Caki2 (cell line): ENCODE measurements around the gene HOTAIR. TPM values are rescaled to one million over a fixed set of nuclear protein-coding genes. Genes with fewer than 3 reads are reported as not detected.

Experiments
- DNase-seq: peaks from one replicate; pipeline ENCODE4 v3.0.0-alpha.2; 2015; ENCODE audit warnings: low read depth
- in situ Hi-C: cut with HindIII; loops from 2 replicates; pipeline ENCODE4 v1.10.0; 2016; ENCODE audit warnings: low sequenced_read_pairs, low pct_unique_long_range_greater_than_20kb, mixed read lengths
- total RNA-seq: library from RNA; depleted of rRNA; stranded (reverse); fragments of >200 nt; shearing (Covaris generic); gene quantifications from 2 replicates; pipeline ENCODE4 v1.2.3, GENCODE V29; 2014; ENCODE audit warnings: low replicate concordance

Gene HOTAIR
- total RNA-seq, 1 experiment from 2014 or later, result not detected

- no peak for DNase-seq
- in situ Hi-C loops, result no loop called here
Observed at GRCh38 chr12:53956251-53956887, 18.4 kb downstream of the HOTAIR start.

DNA sequence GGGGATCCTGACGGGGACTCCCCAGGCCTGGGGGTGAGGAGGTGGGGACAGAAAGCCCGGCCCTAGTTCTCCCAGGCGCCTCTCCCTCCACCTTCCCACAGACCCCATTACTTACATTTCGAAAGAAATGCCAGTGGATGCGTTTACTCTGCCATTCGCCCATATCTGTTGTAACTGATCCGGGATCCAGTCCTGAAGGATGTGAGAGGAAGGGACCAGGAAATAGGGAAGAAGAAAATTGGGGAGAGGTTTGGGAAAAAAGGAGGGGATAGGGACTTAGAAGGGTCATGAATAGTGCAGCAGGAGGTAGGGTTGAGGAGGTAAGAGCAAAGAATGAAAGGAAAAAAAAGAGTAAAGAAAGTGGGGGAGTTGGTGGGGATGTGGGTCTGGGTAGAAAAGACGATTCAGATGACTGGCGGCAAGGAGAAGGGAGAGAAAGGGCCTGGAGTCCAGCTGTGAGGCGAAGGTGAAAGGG lies 18.9 kb downstream of the HOTAIR start:
- no peak for DNase-seq
- in situ Hi-C loops, result no loop called here

GRCh38 chr12:53955036-53955775 lies 19.5 kb downstream of the HOTAIR start:
- no peak for DNase-seq
- in situ Hi-C loops, result no loop called here

- no peak for DNase-seq
- in situ Hi-C loops, result no loop called here
Observed at GRCh38 chr12:53954694-53955035, 20.1 kb downstream of the HOTAIR start, which contains the start of gene HOXC12. Gene HOXC12, plus strand, starts transcription at chr12:53954903. Its CDS starts 27 bp downstream, at chr12:53954930.

- DNase-seq, result no peak
- in situ Hi-C loops, result no loop called here
Observed at GRCh38 chr12:53953831-53954693, 20.7 kb downstream of the HOTAIR start.

GRCh38 chr12:53952871-53953734 lies 21.7 kb downstream of the HOTAIR start:
- no peak for DNase-seq
- in situ Hi-C loops, result no loop called here

DNA sequence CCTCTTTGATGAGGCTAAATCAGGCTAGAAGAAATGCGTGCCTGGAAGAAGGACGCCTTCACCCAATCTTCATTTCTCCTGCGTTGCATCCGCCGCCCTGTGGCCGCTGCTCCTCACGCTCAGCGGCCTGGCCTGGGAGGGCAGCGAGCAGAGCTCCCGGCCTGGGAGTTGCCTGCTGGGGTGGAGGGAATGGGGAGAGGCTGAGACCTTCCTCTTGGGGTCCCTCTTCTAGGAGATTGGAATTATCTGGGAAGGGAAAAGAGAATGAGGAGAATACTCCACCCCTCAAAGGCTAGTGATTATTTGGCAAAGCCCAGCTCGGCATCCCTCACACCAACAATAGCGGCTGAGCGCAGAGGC lies 22.4 kb downstream of the HOTAIR start:
- in situ Hi-C loops, result no loop called here
- no peak for DNase-seq

DNA sequence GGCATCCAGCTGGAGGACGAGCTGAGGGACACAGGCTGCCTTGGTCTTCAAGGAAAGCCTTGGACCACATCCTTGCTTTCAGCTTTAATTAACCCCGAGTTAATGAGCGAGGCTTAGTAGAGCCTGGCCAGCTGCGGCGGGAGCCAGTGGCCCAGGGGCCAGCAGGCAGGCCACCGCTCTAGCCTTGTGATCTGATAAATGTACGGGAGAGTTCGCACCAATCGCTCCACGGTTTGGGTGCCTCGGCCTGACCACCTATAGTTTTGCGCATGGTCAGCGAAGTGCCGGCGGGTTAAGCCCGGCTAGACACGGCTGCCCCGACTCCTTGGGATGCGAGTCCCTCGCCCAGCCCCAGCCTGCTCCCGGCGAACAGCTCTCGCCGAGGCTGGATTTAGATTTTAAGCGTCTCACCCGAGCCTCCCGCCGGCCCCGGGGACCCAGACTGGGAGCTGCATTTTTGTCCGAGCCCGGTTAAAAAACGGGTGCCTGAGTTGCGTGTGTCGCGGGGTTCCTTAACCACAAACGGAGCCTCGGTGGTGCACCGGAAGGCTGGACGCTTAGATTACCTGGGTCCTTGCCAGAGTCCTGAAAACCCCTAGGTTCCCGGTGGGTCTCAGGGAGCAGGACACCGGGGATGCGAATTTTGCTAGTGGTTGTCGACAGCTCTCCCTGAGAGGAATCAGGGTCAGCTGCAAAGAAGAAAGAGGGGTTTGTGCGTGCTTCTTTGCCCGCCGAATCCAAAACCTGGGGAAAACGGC lies 23.0 kb downstream of the HOTAIR start:
- no peak for DNase-seq
- in situ Hi-C loops, result no loop called here

- no peak for DNase-seq
- in situ Hi-C loops, result no loop called here
Observed at GRCh38 chr12:53950789-53951576, 23.8 kb downstream of the HOTAIR start.

- in situ Hi-C loops, result no loop called here
- no peak for DNase-seq
Observed at GRCh38 chr12:53950437-53950773, 24.3 kb downstream of the HOTAIR start.

DNA sequence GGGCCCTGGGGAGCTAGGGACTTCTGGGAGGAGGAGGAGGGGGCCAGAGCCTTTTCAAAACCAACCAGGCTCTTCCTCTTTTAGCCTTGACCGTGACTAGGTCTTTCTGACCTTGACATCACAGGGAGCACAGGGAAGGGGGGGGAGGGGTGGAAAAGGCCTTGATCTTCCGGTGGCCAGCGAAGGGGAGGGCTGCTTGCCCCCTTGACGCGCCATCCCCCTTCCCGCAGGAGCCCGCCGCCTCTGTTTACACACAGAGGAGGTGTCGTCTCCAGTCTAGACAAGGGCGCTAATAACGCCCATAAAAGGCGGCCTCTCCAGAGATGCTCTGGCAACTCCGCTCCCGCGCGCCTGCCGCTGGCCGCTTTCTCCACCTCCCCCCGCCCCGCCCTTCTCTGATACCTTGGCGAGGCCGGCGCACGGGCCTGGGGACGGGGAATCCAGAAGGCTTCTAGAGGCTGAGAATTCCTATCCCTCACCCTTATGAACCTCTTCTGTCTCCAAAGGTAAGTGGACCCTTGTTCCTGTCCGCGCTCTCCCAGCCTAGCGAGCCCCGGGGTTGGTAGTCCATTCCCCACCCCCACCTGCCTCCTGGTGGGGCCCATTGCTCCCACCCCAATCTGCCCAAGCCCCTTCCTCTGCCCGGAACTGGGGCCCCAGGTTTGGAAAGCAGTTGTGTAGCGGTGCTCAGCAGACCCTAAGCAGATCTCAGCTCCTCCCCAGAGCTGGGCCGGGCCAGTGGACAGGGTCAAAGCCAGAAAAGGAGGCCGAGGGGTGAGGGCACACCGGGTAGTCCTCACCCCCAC lies 24.9 kb downstream of the HOTAIR start:
- in situ Hi-C loops, result no loop called here
- DNase-seq, result no peak

- DNase-seq, result no peak
- in situ Hi-C loops, result no loop called here
Observed at GRCh38 chr12:53948650-53949593, 25.8 kb downstream of the HOTAIR start.

DNA sequence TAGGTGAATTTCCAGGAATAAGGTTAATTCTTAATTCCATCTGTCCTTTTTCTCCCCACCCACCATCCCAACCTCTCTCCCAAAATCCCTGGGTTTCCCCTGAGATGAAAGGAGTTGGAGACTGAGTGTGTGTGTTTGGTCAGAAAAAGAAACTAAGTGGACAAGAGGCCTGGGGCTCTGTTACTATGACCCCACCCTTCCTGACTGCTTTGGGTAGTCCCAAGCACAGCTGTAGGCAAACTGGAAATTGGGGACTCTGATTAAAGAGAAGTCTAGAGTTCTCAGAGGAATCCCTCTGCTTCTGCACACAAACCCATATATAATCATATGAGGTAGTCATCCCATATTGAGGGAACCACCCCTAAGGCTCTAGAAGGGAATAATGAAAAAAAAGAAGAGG lies 27.0 kb downstream of the HOTAIR start:
- no peak for DNase-seq
- in situ Hi-C loops, result no loop called here

DNA sequence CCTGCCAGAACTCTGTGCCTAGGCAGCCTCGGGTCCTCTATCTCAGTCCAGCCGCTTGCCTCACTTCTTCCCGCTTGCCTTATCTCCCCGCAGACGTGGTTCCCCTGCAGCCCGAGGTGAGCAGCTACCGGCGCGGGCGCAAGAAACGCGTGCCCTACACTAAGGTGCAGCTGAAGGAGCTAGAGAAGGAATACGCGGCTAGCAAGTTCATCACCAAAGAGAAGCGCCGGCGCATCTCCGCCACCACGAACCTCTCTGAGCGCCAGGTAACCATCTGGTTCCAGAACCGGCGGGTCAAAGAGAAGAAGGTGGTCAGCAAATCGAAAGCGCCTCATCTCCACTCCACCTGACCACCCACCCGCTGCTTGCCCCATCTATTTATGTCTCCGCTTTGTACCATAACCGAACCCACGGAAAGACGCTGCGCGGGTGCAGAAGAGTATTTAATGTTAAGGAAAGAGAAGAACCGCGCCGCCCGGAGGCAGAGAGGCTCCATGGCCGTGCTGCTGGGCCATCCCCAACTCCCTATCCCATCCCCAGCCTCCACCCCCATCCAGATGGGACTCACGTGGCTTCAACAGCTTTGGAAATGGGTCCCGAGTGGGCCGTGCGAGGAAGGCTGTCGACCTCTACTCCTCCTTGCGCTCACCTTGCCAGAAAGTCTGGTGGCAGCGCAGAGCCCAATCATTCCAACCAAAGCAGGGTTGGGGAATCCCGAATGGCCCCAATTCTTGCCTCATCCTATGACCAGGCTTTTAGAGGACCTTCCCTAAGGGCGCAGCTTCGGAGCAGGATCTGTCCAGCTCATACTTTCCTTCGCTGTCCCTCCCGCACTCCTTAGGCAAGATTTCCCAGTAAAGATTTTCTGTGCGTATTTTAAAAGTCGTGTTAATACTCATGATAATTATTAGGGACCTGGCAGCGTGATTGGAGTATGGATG lies 29.6 kb downstream of the HOTAIR start:
- in situ Hi-C loops, result no loop called here
- DNase-seq, result no peak
